ENCODE measurements around the gene JAZF1. TPM values are rescaled to one million over a fixed set of nuclear protein-coding genes. Genes with fewer than 3 reads are reported as not detected.

JAZF1 gene
- total and polyA plus RNA-seq, 9 of the 15 experiments (the other 6 are each of a cell fraction or from before 2014, with no cell fraction given): 0.04 to 0.64 (median 0.11) TPM; not detected in 3

- DNase-seq (ENCODE audit: extremely low read depth in 1 of 4, low spot score in 3 of 4) (no peak), ATAC-seq (no peak), FAIRE-seq (no peak)
- Histone ChIP-seq H4K20me1 (replicated peaks; ENCODE audit: control insufficient read depth, insufficient read depth, low read length) (no peaks in the 10 kb centered on the region), H3K9me3 (replicated peaks; ENCODE audit: control insufficient read depth, insufficient read depth, low read depth, low read length) (no peaks in the 10 kb centered on the region), H3K79me2 (ENCODE audit: control insufficient read depth, insufficient read depth, low read length) (no peaks in the 10 kb centered on the region), H3K4me3 (no peak overlapping the region), H3K4me1 (replicated peaks in 1 of 2; ENCODE audit: control insufficient read depth in 2 of 2, insufficient read depth in 2 of 2, low read length in 2 of 2) (no peaks in the 10 kb centered on the region), H3K9me1 (ENCODE audit: control insufficient read depth, insufficient read depth, low read length) (no peaks in the 10 kb centered on the region), H3K4me2 (ENCODE audit: insufficient read depth, low read length) (no peak overlapping the region), H3K27ac (ENCODE audit: extremely low read depth, low read depth, low read length) (no peak overlapping the region), H2AFZ (ENCODE audit: low read depth, low read length) (no peak overlapping the region), H3K9ac (ENCODE audit: insufficient read depth in 1 of 2, low read depth in 2 of 2, low read length in 2 of 2) (no peak overlapping the region), H3K27me3 (ENCODE audit: control insufficient read depth in 2 of 2, insufficient read depth in 2 of 2, low read length in 2 of 2) (no peaks in the 10 kb centered on the region), H3K36me3 (ENCODE audit: control insufficient read depth, insufficient read depth, low read length) (peaks cover 19% of the 10 kb centered on the region; the same call in 2 of the 3 replicates)
- in situ Hi-C loops (cut with MboI): no loop called here
- BruUV-seq (replicated peaks): no TSS peak
- ChIA-PET POLR2A (interaction anchor here (1.1 kb wide), 1 partner anchor 10 kb away, joined by 3 read pairs; no protein-coding TSS in a partner anchor), CTCF (ENCODE audit: low intra/inter-chr PET ratio) (no interaction called here)
- TF ChIP-seq COPS2 (conservative IDR thresholded peaks at IDR 0.05) (no peak), ZNF445 (CRISPR knock-in tag; IDR thresholded peaks at IDR 0.05; ENCODE audit: low read depth) (no peak), TAF9B (IDR thresholded peaks at IDR 0.05; ENCODE audit: partially characterized antibody) (no peak)
- intact Hi-C loops (cut with micrococcal nuclease): no loop called here
- 83% methylated on average over 5 of the region's 5 CpGs for WGBS (ENCODE audit: insufficient coverage, low coverage, missing lambda C conversion rate)
Observed at GRCh38 chr7:27826357-27826756, 354.2 kb downstream of the JAZF1 start.

DNA sequence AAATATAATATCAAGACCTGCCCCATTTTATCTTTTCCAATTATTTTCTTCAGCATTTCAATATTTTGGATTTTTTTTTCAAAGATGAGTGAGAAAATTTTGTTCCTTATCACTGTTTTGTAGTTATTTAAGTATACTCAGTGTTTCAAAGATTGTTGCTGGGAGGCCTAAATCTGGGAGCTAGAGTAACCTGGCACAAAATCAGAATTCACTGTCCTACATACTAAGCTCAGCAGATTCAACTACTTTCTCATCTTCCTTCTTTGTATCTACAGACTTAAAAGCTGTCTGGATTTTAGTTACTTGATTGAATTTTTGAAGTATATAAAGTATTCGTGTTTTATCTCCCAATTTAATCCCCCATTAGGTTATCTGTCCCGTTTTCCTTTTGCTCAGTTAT is 354.7 kb downstream of the JAZF1 start:
- CTCF ChIA-PET (ENCODE audit: low intra/inter-chr PET ratio): no interaction called here
- intact Hi-C loops (cut with micrococcal nuclease): no loop called here
- Histone ChIP-seq H3K9me3 (replicated peaks; ENCODE audit: control insufficient read depth, insufficient read depth, low read depth, low read length) (no peaks in the 10 kb centered on the region), H3K27me3 (ENCODE audit: control insufficient read depth in 2 of 2, insufficient read depth in 2 of 2, low read length in 2 of 2) (no peaks in the 10 kb centered on the region), H3K9ac (ENCODE audit: insufficient read depth in 1 of 2, low read depth in 2 of 2, low read length in 2 of 2) (no peak overlapping the region), H3K4me1 (replicated peaks in 1 of 2; ENCODE audit: control insufficient read depth in 2 of 2, insufficient read depth in 2 of 2, low read length in 2 of 2) (no peaks in the 10 kb centered on the region), H3K4me3 (no peak overlapping the region), H3K79me2 (ENCODE audit: control insufficient read depth, insufficient read depth, low read length) (no peaks in the 10 kb centered on the region), H4K20me1 (replicated peaks; ENCODE audit: control insufficient read depth, insufficient read depth, low read length) (no peaks in the 10 kb centered on the region), H3K9me1 (ENCODE audit: control insufficient read depth, insufficient read depth, low read length) (no peaks in the 10 kb centered on the region), H3K36me3 (ENCODE audit: control insufficient read depth, insufficient read depth, low read length) (peaks cover 19% of the 10 kb centered on the region; the same call in 2 of the 3 replicates), H3K27ac (ENCODE audit: extremely low read depth, low read depth, low read length) (no peak overlapping the region), H2AFZ (ENCODE audit: low read depth, low read length) (no peak overlapping the region), H3K4me2 (ENCODE audit: insufficient read depth, low read length) (no peak overlapping the region)
- ATAC-seq: no peak
- no TSS peak for BruUV-seq (replicated peaks)
- in situ Hi-C loops (cut with MboI): no loop called here
- no peak for FAIRE-seq
- WGBS (ENCODE audit: insufficient coverage, low coverage, missing lambda C conversion rate): 39% methylated on average over 2 of the region's 2 CpGs
- TF ChIP-seq ZNF12 (CRISPR knock-in tag; IDR thresholded peaks at IDR 0.05) (no peak), PHB (CRISPR knock-in tag; IDR thresholded peaks at IDR 0.05) (no peak), ATF1 (CRISPR knock-in tag; IDR thresholded peaks at IDR 0.05) (no peak), ATF1 (tag; IDR thresholded peaks at IDR 0.05) (no peak), PHF21A (IDR thresholded peaks at IDR 0.05; ENCODE audit: borderline replicate concordance, low read depth) (no peak), KLF16 (IDR thresholded peaks at IDR 0.05) (no peak), ZNF253 (CRISPR knock-in tag; conservative IDR thresholded peaks at IDR 0.05) (no peak), MIER1 (IDR thresholded peaks at IDR 0.05; ENCODE audit: low read depth) (no peak), DMBX1 (CRISPR knock-in tag; IDR thresholded peaks at IDR 0.05; ENCODE audit: borderline replicate concordance) (no peak)
- POLR2A ChIA-PET: no interaction called here
- no peak for DNase-seq (ENCODE audit: extremely low read depth in 1 of 4, low spot score in 3 of 4)

Measured in K562 (cell line).